Ovary (tissue), 9 donors: Measurements from ENCODE around the gene LMF1. TPM values are rescaled to one million over a fixed set of nuclear protein-coding genes. Genes with fewer than 3 reads are reported as not detected.

Experiments
- DNase-seq, 5 donors: peaks; one replicate each; pipeline ENCODE4 v3.0.0-alpha.2; 2019 to 2020
- H3K27ac ChIP-seq, 2 donors: fragments of 200-600 bp; one replicate each; pipeline versions ENCODE4 v1.5.1 to v1.8.0; 2019 to 2022
- H3K27me3 ChIP-seq: fragments of 200-600 bp; one replicate; pipeline ENCODE4 v1.8.0; 2022
- H3K36me3 ChIP-seq: fragments of 200-600 bp; sonication (generic); one replicate; pipeline ENCODE4 v1.5.1; 2019
- H3K4me1 ChIP-seq: one replicate; pipeline ENCODE4 v1.8.1; 2013; ENCODE audit warnings: mild to moderate bottlenecking, moderate library complexity; ENCODE audit not compliant: insufficient read depth
- H3K4me3 ChIP-seq: fragments of 200-600 bp; sonication (generic); one replicate; pipeline ENCODE4 v1.5.1; 2017
- H3K9me3 ChIP-seq, 2 donors: fragments of 200-600 bp in 1 of 2; sonication (generic) in 1 of 2; one replicate each; pipeline versions ENCODE4 v1.5.1 to v1.8.1; 2013 to 2019; ENCODE audit warnings: mild to moderate bottlenecking in 1 of 2, moderate library complexity in 1 of 2
- CTCF ChIP-seq, 3 donors: fragments of 450-650 bp in 2 of 3; fragments of 200-600 bp in 1 of 3; IDR thresholded peaks; one replicate each; pipeline versions ENCODE4 v1.5.1 to v1.8.0; 2016 to 2022; ENCODE audit warnings: antibody characterized with exemption in 3 of 3, mild to moderate bottlenecking in 1 of 3
- EP300 ChIP-seq: sonication (generic); formaldehyde crosslinking; IDR thresholded peaks from one replicate; pipeline ENCODE4 v1.6.1; 2017; ENCODE audit warnings: antibody characterized with exemption
- POLR2A ChIP-seq: fragments of 450-650 bp; IDR thresholded peaks from one replicate; pipeline ENCODE4 v1.6.1; 2017; ENCODE audit warnings: antibody characterized with exemption, mild to moderate bottlenecking, moderate library complexity
- WGBS, 3 donors: extraction: QIAGEN DNeasy Blood & Tissue Kit in 1 of 3; methylation state at CpG; one replicate each; pipeline versions ENCODE4 v1.1.5 to v1.1.7; 2013 to 2017; 5-methylcytosine and 5-hydroxymethylcytosine counted together
- intact Hi-C, 4 donors: fragments of 100-400 bp; cut with DNase I; formaldehyde crosslinking; loops; one replicate each; pipeline versions ENCODE4 v1.11.0 to v1.15.1; 2022 to 2023
- polyA plus RNA-seq, 2 donors: library from polyadenylated mRNA; stranded (reverse); fragments of 200-250 nt in 1 of 2; fragments of 350-450 nt in 1 of 2; fragmentation: Illumina TruSeq in 1 of 2; extraction: RNeasy Lipid Tissue Mini Kit (QIAGEN cat#74804) in 1 of 2; gene quantifications; one replicate each; pipeline ENCODE4 v1.2.3, GENCODE V29; 2013 to 2014
- total RNA-seq, 7 donors: library from RNA; depleted of rRNA in 2 of 7; stranded (reverse); fragments of >200 nt in 2 of 7; fragmentation: NEBNext Ultra II Directional in 3 of 7; extraction: Animal tissue kit (Norgen Biotek cat#: 25700) in 3 of 7; gene quantifications; one replicate each; pipeline versions ENCODE4 v1.1.0 to v1.2.4, GENCODE V29; 2016 to 2023
- donor health status: DM: no; HTN: no; CAD: no; lungs with moderate emphysema.
- donor health status: DM: no; HTN: no; CAD: no.
- donor health status: Bipolar disorder and iron deficiency.
- donor health status: DM: yes; HTN: yes; CAD: no.
- donor health status: DM: no; HTN: no; CAD: no.
- donor health status: DM: yes; HTN: yes; CAD: no.

Gene LMF1
- total and polyA plus RNA-seq, 9 donors = 7.8 to 31.9 (median 23.6) TPM

GRCh38 chr16:971582-971905 lies 760 bp upstream of the LMF1 start:
- peaks cover 11% of the 10 kb centered on the region for H3K4me1 ChIP-seq
- intact Hi-C loops = no loop called here
- H3K36me3 ChIP-seq = no peaks in the 10 kb centered on the region
- 95 to 98% (median 96%) methylated on average over 5 of the region's 5 CpGs for WGBS, 3 donors
- no peak for DNase-seq
- H3K27ac ChIP-seq = no peak overlapping the region
- no peak overlapping the region for H3K4me3 ChIP-seq
- no peak for TF ChIP-seq CTCF (IDR thresholded peaks at IDR 0.05)
- no peak for TF ChIP-seq EP300
- no peak for TF ChIP-seq POLR2A
- H3K9me3 ChIP-seq = no peaks in the 10 kb centered on the region
- no peaks in the 10 kb centered on the region for H3K27me3 ChIP-seq

DNA sequence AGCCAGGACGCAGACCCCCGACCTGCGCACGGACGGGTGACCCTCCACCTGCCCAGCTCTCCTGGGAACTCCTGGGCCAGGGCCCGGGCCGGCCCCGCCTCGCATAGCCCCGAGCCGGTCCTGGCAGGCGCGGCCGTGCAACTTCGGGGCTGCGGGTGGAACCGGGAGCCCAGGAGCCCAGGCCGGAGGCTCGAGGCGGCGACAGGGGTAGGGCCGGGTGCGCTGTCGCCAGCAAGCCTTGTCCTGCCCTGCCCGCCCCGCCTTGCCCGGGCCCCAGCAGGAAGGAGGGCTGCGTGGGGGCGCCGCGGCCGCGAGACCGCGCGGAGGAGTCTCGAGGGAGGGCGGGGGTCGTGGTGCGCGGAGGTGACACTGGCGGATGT lies 408 bp downstream of the LMF1 start:
- intact Hi-C loops = no loop called here
- WGBS, 3 donors = 0% methylated on average over 13 to 42 of the region's 42 CpGs
- H3K4me1 ChIP-seq = peaks cover 10% of the 10 kb centered on the region
- no peaks in the 10 kb centered on the region for H3K27me3 ChIP-seq
- H3K4me3 ChIP-seq = peak overlapping the region; percentile 96
- H3K36me3 ChIP-seq = no peaks in the 10 kb centered on the region
- peak overlapping the region in 1 of 2 donors; percentile 37 for H3K27ac ChIP-seq
- H3K9me3 ChIP-seq = no peaks in the 10 kb centered on the region
- TF ChIP-seq CTCF (IDR thresholded peaks at IDR 0.05) = no peak
- TF ChIP-seq POLR2A = no peak
- TF ChIP-seq EP300 = no peak
- DNase-seq = no peak

- intact Hi-C loops = no loop called here
- WGBS, 3 donors = 29 to 49% (median 33%) methylated on average over 36 to 55 of the region's 55 CpGs
- no peaks in the 10 kb centered on the region for H3K9me3 ChIP-seq
- DNase-seq = peak; percentile 34 to 72 (median 57)
- no peaks in the 10 kb centered on the region for H3K27me3 ChIP-seq
- H3K27ac ChIP-seq = no peak overlapping the region
- no peak for TF ChIP-seq EP300
- TF ChIP-seq CTCF (IDR thresholded peaks at IDR 0.05) = no peak
- no peak for TF ChIP-seq POLR2A
- H3K4me3 ChIP-seq = peak overlapping the region; percentile 96
- H3K36me3 ChIP-seq = no peaks in the 10 kb centered on the region
- peaks cover 10% of the 10 kb centered on the region for H3K4me1 ChIP-seq
Measured at GRCh38 chr16:969508-970385, 1.0 kb downstream of the LMF1 start.

GRCh38 chr16:968620-969019 lies 2.2 kb downstream of the LMF1 start:
- intact Hi-C loops = no loop called here
- WGBS, 3 donors = 79 to 87% (median 82%) methylated on average over 8 of the region's 8 CpGs
- peaks cover 12% of the 10 kb centered on the region for H3K4me1 ChIP-seq

More at GRCh38 chr16:968620-969019, 2.2 kb downstream of the LMF1 start:
- TF ChIP-seq POLR2A = no peak
- no peak for TF ChIP-seq CTCF (IDR thresholded peaks at IDR 0.05)
- TF ChIP-seq EP300 = no peak
- Histone ChIP-seq H3K27ac (no peak overlapping the region), H3K36me3 (no peaks in the 10 kb centered on the region), H3K9me3 (no peaks in the 10 kb centered on the region), H3K27me3 (no peaks in the 10 kb centered on the region), H3K4me3 (no peak overlapping the region)
- no peak for DNase-seq
